ENCODE measurements around the gene DAGLA. TPM values are rescaled to one million over a fixed set of nuclear protein-coding genes. Genes with fewer than 3 reads are reported as not detected.

DAGLA gene
- total RNA-seq, 1 donor from 2014 or later, result 6.0 TPM

- DNase-seq (no peak), ATAC-seq (no peak)
- Histone ChIP-seq H3K9me3 (no peaks in the 10 kb centered on the region), H3K4me1 (no peaks in the 10 kb centered on the region), H3K4me3 (no peak overlapping the region), H3K27me3 (no peaks in the 10 kb centered on the region), H3K27ac (no peak overlapping the region), H3K36me3 (no peaks in the 10 kb centered on the region)
- no peak for TF ChIP-seq CTCF (IDR thresholded peaks at IDR 0.05)
- intact Hi-C loops (cut with DNase I), result no loop called here
Observed at GRCh38 chr11:61743486-61744095, 63.4 kb downstream of the DAGLA start.

- no peak for DNase-seq
- Histone ChIP-seq H3K9me3 (no peaks in the 10 kb centered on the region), H3K4me3 (no peak overlapping the region), H3K36me3 (no peaks in the 10 kb centered on the region), H3K27ac (no peak overlapping the region), H3K4me1 (no peaks in the 10 kb centered on the region), H3K27me3 (no peaks in the 10 kb centered on the region)
- no peak for ATAC-seq
- TF ChIP-seq CTCF (IDR thresholded peaks at IDR 0.05), result no peak
- intact Hi-C loops (cut with DNase I), result no loop called here
Observed at GRCh38 chr11:61744181-61744580, 64.0 kb downstream of the DAGLA start.

GRCh38 chr11:61744609-61745156 is 64.5 kb downstream of the DAGLA start:
- TF ChIP-seq CTCF (IDR thresholded peaks at IDR 0.05), result no peak
- H3K27me3 ChIP-seq, result no peaks in the 10 kb centered on the region
- no peaks in the 10 kb centered on the region for H3K36me3 ChIP-seq
- DNase-seq (no peak), ATAC-seq (no peak)
- no peaks in the 10 kb centered on the region for H3K9me3 ChIP-seq
- no peak overlapping the region for H3K4me3 ChIP-seq
- intact Hi-C loops (cut with DNase I), result no loop called here
- no peaks in the 10 kb centered on the region for H3K4me1 ChIP-seq
- no peak overlapping the region for H3K27ac ChIP-seq

GRCh38 chr11:61745781-61746441 is 65.7 kb downstream of the DAGLA start:
- Histone ChIP-seq H3K27me3 (no peaks in the 10 kb centered on the region), H3K36me3 (no peaks in the 10 kb centered on the region), H3K4me1 (no peaks in the 10 kb centered on the region), H3K4me3 (no peak overlapping the region), H3K27ac (no peak overlapping the region), H3K9me3 (no peaks in the 10 kb centered on the region)
- ATAC-seq, result no peak
- no peak for TF ChIP-seq CTCF (IDR thresholded peaks at IDR 0.05)
- intact Hi-C loops (cut with DNase I), result no loop called here
- no peak for DNase-seq

- ATAC-seq (no peak), DNase-seq (no peak)
- Histone ChIP-seq H3K36me3 (no peaks in the 10 kb centered on the region), H3K27ac (no peak overlapping the region), H3K4me1 (no peaks in the 10 kb centered on the region), H3K27me3 (no peaks in the 10 kb centered on the region), H3K4me3 (no peak overlapping the region), H3K9me3 (no peaks in the 10 kb centered on the region)
- intact Hi-C loops (cut with DNase I), result no loop called here
- no peak for TF ChIP-seq CTCF (IDR thresholded peaks at IDR 0.05)
Observed at GRCh38 chr11:61746442-61747191, 66.4 kb downstream of the DAGLA start.

All from upper lobe of right lung (tissue), 1 donor.